Measurements from ENCODE around the gene HHLA2. TPM values are rescaled to one million over a fixed set of nuclear protein-coding genes. Genes with fewer than 3 reads are reported as not detected.

The HHLA2 gene
- total and polyA plus RNA-seq, 2 experiments from 2014 or later: not detected

- TF ChIP-seq CTCF (conservative IDR thresholded peaks at IDR 0.05; ENCODE audit: low read depth in 2 of 2) (no peak), ZNF114 (CRISPR knock-in tag; IDR thresholded peaks at IDR 0.05) (no peak), JUNB (IDR thresholded peaks at IDR 0.05; ENCODE audit: unreplicated experiment) (no peak), NANOG (IDR thresholded peaks at IDR 0.05; ENCODE audit: borderline replicate concordance) (no peak), STAT1 (IDR thresholded peaks at IDR 0.05; ENCODE audit: unreplicated experiment) (no peak), ZNF462 (CRISPR knock-in tag; IDR thresholded peaks at IDR 0.05) (no peak), POLR2AphosphoS5 (IDR thresholded peaks at IDR 0.05; ENCODE audit: low read depth) (no peak)
These were observed 50.2 kb downstream of the HHLA2 start (continued) for GRCh38 chr3:108346301-108347227.

Data from GM23338 (cell line).